Liver (tissue), 9 donors: Measurements from ENCODE around the gene HLA-C. TPM values are rescaled to one million over a fixed set of nuclear protein-coding genes. Genes with fewer than 3 reads are reported as not detected.
"Not testable (repeated sequence)": the region's sequence is repeated elsewhere in the genome, so short reads cannot be mapped to it uniquely, and the experiment has no call there.

ENCODE experiments used
- DNase-seq: peaks from one replicate; pipeline ENCODE4 v3.0.0-alpha.2; 2017; ENCODE audit warnings: low spot score
- H3K27ac ChIP-seq, 2 donors: one replicate each; pipeline ENCODE4 v1.7.0; 2013; ENCODE audit warnings: inconsistent platforms in 2 of 2, low read length in 2 of 2, control low read depth in 1 of 2, low read depth in 1 of 2, mild to moderate bottlenecking in 1 of 2
- H3K27me3 ChIP-seq, 4 donors: one replicate each; pipeline versions ENCODE4 v1.6.1 to v1.7.0; 2013; ENCODE audit warnings: low read length in 3 of 4, inconsistent platforms in 1 of 4, mild to moderate bottlenecking in 1 of 4, moderate library complexity in 1 of 4; ENCODE audit not compliant: control insufficient read depth in 4 of 4, insufficient read depth in 4 of 4
- H3K36me3 ChIP-seq, 4 donors: one replicate each; pipeline versions ENCODE4 v1.6.1 to v1.7.0; 2013; ENCODE audit warnings: low read length in 3 of 4, mild to moderate bottlenecking in 3 of 4, low read depth in 1 of 4, moderate library complexity in 1 of 4; ENCODE audit not compliant: control insufficient read depth in 4 of 4, insufficient read depth in 3 of 4
- H3K4me1 ChIP-seq, 4 donors: one replicate each; pipeline versions ENCODE4 v1.6.1 to v1.7.0; 2013; ENCODE audit warnings: low read length in 3 of 4, mild to moderate bottlenecking in 3 of 4, moderate library complexity in 1 of 4; ENCODE audit not compliant: control insufficient read depth in 4 of 4, insufficient read depth in 4 of 4
- H3K4me3 ChIP-seq, 3 donors: one replicate each; pipeline versions ENCODE4 v1.6.1 to v1.7.0; 2013; ENCODE audit warnings: low read length in 3 of 3, control low read depth in 1 of 3, low read depth in 1 of 3, mild to moderate bottlenecking in 1 of 3
- H3K9ac ChIP-seq, 2 donors: one replicate each; pipeline ENCODE4 v1.7.0; 2013; ENCODE audit warnings: low read length in 2 of 2, mild to moderate bottlenecking in 2 of 2, moderate library complexity in 2 of 2, control low read depth in 1 of 2, low read depth in 1 of 2
- H3K9me3 ChIP-seq, 4 donors: one replicate each; pipeline versions ENCODE4 v1.6.1 to v1.7.0; 2013; ENCODE audit warnings: low read length in 3 of 4; ENCODE audit not compliant: control insufficient read depth in 4 of 4
- EGR1 ChIP-seq, 2 donors: IDR thresholded peaks; 2 replicates each; pipeline ENCODE4 v1.6.1; 2016 to 2018; ENCODE audit warnings: antibody characterized with exemption in 2 of 2, low read depth in 2 of 2
- FOXA1 ChIP-seq: IDR thresholded peaks from 2 replicates; pipeline ENCODE4 v1.6.1; 2016; ENCODE audit warnings: antibody characterized with exemption
- FOXA2 ChIP-seq: IDR thresholded peaks from 2 replicates; pipeline ENCODE4 v1.6.1; 2016; ENCODE audit warnings: antibody characterized with exemption
- GABPA ChIP-seq, 2 donors: IDR thresholded peaks in 1 of 2; conservative IDR thresholded peaks in 1 of 2; 2 replicates each; pipeline ENCODE4 v1.6.1; 2016; ENCODE audit warnings: antibody characterized with exemption in 2 of 2, mild to moderate bottlenecking in 1 of 2, moderate library complexity in 1 of 2
- HNF4A ChIP-seq, 2 donors: conservative IDR thresholded peaks; 2 replicates each; pipeline ENCODE4 v1.6.1; 2016; ENCODE audit warnings: antibody characterized with exemption in 2 of 2, mild to moderate bottlenecking in 2 of 2
- HNF4G ChIP-seq: IDR thresholded peaks from 2 replicates; pipeline ENCODE4 v1.6.1; 2016; ENCODE audit warnings: antibody characterized with exemption
- JUND ChIP-seq, 2 donors: IDR thresholded peaks; 2 replicates each; pipeline ENCODE4 v1.6.1; 2016; ENCODE audit warnings: antibody characterized with exemption in 2 of 2
- NR2F2 ChIP-seq: IDR thresholded peaks from 2 replicates; pipeline ENCODE4 v1.6.1; 2016; ENCODE audit warnings: antibody characterized with exemption
- RAD21 ChIP-seq, 2 donors: IDR thresholded peaks; 2 replicates each; pipeline ENCODE4 v1.6.1; 2016; ENCODE audit warnings: antibody characterized with exemption in 2 of 2, mild to moderate bottlenecking in 2 of 2
- RXRA ChIP-seq, 2 donors: IDR thresholded peaks; 2 replicates each; pipeline ENCODE4 v1.6.1; 2017 to 2018; ENCODE audit warnings: antibody characterized with exemption in 2 of 2, mild to moderate bottlenecking in 1 of 2
- SP1 ChIP-seq: IDR thresholded peaks from 2 replicates; pipeline ENCODE4 v1.6.1; 2018; ENCODE audit warnings: antibody characterized with exemption, mild to moderate bottlenecking
- TAF1 ChIP-seq: conservative IDR thresholded peaks from 2 replicates; pipeline ENCODE4 v1.6.1; 2016; ENCODE audit warnings: antibody characterized with exemption, mild to moderate bottlenecking
- YY1 ChIP-seq: IDR thresholded peaks from 2 replicates; pipeline ENCODE4 v1.6.1; 2016; ENCODE audit warnings: antibody characterized with exemption, mild to moderate bottlenecking
- WGBS: extraction: QIAGEN DNeasy Blood & Tissue Kit; methylation state at CpG from one replicate; pipeline ENCODE4 v1.1.7; 2013; 5-methylcytosine and 5-hydroxymethylcytosine counted together
- polyA plus RNA-seq, 2 donors: library from polyadenylated mRNA; stranded (reverse) in 1 of 2; unstranded in 1 of 2; fragments of 200-250 nt in 1 of 2; fragments of >200 nt in 1 of 2; fragmentation: Nextera tagmentation in 1 of 2; extraction: Ambion mirVana in 1 of 2; gene quantifications; one replicate each; pipeline versions ENCODE4 v1.2.1 to v1.2.3, GENCODE V29; 2013 to 2015
- total RNA-seq, 2 donors: library from RNA; depleted of rRNA; stranded (reverse); fragments of >200 nt; gene quantifications; one replicate each; pipeline ENCODE4 v1.2.3, GENCODE V29; 2014
- TF ChIP-seq, protein P1 (sequence below): IDR thresholded peaks from 2 replicates; pipeline ENCODE4 v1.6.1; 2016; ENCODE audit warnings: antibody characterized with exemption, mild to moderate bottlenecking
- TF ChIP-seq, protein P2 (sequence below): IDR thresholded peaks from 2 replicates; pipeline ENCODE4 v1.6.1; 2016; ENCODE audit warnings: antibody characterized with exemption
- TF ChIP-seq, protein P3 (sequence below): IDR thresholded peaks from 2 replicates; pipeline ENCODE4 v1.6.1; 2016; ENCODE audit warnings: antibody characterized with exemption
- TF ChIP-seq, protein P4 (sequence below): IDR thresholded peaks from 2 replicates; pipeline ENCODE4 v1.6.1; 2016; ENCODE audit warnings: antibody characterized with exemption
- TF ChIP-seq, protein P5 (sequence below): fragments of 150-350 bp; IDR thresholded peaks from 2 replicates; pipeline ENCODE4 v1.5.1; 2017; ENCODE audit warnings: improper control_type of control experiment, low read depth, low read length; ENCODE audit not compliant: missing input control
- donor health status: healthy.
- donor health status: healthy.
- donor health status: healthy.
- donor health status: healthy.
- donor health status: healthy.

The HLA-C gene
- total and polyA plus RNA-seq, 4 donors, result 232 to 317 (median 270) TPM

DNA sequence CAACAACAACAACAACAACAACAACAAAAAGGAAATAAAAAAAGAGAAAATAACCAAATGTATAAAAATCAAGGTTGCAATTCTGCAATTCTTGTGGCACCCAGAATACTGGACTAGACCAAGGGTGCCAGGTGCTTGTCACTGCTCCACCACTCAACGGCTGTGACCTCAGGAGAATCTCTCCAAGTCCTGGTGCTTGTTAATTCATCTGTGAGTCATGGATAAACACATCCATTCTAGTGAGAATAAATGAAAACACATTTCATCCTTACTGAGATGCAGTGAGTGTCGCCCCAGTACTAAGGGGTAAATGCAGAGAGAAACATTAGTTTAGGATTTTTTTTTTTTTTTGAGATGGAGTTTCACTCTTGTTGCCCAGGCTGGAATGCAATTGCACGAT lies 32.0 kb downstream of the HLA-C start:
- no peak overlapping the region for H3K9ac ChIP-seq
- H3K27me3 ChIP-seq, result no peaks in the 10 kb centered on the region
- no peaks in the 10 kb centered on the region for H3K36me3 ChIP-seq
- no peak overlapping the region for H3K27ac ChIP-seq
- 39% methylated on average over 3 of the region's 3 CpGs for WGBS
- H3K4me1 ChIP-seq, result no peaks in the 10 kb centered on the region
- TF ChIP-seq, protein P1, sequence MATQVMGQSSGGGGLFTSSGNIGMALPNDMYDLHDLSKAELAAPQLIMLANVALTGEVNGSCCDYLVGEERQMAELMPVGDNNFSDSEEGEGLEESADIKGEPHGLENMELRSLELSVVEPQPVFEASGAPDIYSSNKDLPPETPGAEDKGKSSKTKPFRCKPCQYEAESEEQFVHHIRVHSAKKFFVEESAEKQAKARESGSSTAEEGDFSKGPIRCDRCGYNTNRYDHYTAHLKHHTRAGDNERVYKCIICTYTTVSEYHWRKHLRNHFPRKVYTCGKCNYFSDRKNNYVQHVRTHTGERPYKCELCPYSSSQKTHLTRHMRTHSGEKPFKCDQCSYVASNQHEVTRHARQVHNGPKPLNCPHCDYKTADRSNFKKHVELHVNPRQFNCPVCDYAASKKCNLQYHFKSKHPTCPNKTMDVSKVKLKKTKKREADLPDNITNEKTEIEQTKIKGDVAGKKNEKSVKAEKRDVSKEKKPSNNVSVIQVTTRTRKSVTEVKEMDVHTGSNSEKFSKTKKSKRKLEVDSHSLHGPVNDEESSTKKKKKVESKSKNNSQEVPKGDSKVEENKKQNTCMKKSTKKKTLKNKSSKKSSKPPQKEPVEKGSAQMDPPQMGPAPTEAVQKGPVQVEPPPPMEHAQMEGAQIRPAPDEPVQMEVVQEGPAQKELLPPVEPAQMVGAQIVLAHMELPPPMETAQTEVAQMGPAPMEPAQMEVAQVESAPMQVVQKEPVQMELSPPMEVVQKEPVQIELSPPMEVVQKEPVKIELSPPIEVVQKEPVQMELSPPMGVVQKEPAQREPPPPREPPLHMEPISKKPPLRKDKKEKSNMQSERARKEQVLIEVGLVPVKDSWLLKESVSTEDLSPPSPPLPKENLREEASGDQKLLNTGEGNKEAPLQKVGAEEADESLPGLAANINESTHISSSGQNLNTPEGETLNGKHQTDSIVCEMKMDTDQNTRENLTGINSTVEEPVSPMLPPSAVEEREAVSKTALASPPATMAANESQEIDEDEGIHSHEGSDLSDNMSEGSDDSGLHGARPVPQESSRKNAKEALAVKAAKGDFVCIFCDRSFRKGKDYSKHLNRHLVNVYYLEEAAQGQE, result no peak
- TF ChIP-seq JUND (IDR thresholded peaks at IDR 0.05) (no peak), YY1 (no peak), HNF4G (no peak), GABPA (IDR thresholded peaks at IDR 0.05 in 1 of 2, conservative IDR thresholded peaks at IDR 0.05 in 1 of 2) (no peak), FOXA1 (no peak), TAF1 (no peak), RXRA (IDR thresholded peaks at IDR 0.05) (no peak), HNF4A (conservative IDR thresholded peaks at IDR 0.05) (no peak), EGR1 (IDR thresholded peaks at IDR 0.05; ENCODE audit: low read depth in 2 of 2) (no peak), RAD21 (IDR thresholded peaks at IDR 0.05) (no peak), SP1 (no peak), FOXA2 (no peak), NR2F2 (no peak)
- TF ChIP-seq, protein P2, sequence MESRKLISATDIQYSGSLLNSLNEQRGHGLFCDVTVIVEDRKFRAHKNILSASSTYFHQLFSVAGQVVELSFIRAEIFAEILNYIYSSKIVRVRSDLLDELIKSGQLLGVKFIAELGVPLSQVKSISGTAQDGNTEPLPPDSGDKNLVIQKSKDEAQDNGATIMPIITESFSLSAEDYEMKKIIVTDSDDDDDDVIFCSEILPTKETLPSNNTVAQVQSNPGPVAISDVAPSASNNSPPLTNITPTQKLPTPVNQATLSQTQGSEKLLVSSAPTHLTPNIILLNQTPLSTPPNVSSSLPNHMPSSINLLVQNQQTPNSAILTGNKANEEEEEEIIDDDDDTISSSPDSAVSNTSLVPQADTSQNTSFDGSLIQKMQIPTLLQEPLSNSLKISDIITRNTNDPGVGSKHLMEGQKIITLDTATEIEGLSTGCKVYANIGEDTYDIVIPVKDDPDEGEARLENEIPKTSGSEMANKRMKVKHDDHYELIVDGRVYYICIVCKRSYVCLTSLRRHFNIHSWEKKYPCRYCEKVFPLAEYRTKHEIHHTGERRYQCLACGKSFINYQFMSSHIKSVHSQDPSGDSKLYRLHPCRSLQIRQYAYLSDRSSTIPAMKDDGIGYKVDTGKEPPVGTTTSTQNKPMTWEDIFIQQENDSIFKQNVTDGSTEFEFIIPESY, result no peak
- TF ChIP-seq, protein P3, sequence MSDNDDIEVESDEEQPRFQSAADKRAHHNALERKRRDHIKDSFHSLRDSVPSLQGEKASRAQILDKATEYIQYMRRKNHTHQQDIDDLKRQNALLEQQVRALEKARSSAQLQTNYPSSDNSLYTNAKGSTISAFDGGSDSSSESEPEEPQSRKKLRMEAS, result no peak
- TF ChIP-seq, protein P4, sequence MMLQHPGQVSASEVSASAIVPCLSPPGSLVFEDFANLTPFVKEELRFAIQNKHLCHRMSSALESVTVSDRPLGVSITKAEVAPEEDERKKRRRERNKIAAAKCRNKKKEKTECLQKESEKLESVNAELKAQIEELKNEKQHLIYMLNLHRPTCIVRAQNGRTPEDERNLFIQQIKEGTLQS, result no peak
- TF ChIP-seq, protein P5, sequence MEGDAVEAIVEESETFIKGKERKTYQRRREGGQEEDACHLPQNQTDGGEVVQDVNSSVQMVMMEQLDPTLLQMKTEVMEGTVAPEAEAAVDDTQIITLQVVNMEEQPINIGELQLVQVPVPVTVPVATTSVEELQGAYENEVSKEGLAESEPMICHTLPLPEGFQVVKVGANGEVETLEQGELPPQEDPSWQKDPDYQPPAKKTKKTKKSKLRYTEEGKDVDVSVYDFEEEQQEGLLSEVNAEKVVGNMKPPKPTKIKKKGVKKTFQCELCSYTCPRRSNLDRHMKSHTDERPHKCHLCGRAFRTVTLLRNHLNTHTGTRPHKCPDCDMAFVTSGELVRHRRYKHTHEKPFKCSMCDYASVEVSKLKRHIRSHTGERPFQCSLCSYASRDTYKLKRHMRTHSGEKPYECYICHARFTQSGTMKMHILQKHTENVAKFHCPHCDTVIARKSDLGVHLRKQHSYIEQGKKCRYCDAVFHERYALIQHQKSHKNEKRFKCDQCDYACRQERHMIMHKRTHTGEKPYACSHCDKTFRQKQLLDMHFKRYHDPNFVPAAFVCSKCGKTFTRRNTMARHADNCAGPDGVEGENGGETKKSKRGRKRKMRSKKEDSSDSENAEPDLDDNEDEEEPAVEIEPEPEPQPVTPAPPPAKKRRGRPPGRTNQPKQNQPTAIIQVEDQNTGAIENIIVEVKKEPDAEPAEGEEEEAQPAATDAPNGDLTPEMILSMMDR, result no peak
- H3K9me3 ChIP-seq, result no peaks in the 10 kb centered on the region
- no peak overlapping the region for H3K4me3 ChIP-seq
- DNase-seq, result no peak

DNA sequence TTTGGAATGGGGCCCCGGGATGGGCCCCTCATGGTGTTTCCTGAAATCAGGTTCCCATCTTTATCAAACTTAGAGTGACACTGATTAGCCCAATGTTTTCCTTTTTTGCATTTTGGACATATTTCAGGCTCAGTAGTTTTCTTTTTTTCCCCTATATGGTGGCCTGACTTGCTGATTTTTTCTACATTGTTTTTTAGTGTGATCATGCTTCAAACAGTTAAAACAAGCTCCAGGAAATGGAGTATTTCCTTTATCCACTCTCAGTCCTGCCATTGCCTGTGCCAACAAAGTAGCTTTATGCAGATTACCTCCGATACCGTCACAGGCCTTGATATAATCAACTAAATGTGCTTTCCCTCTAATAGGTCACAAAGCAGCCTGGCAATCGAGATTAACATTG lies 37.8 kb downstream of the HLA-C start:
- not testable (repeated sequence) for H3K9me3 ChIP-seq, DNase-seq, H3K27me3 ChIP-seq, H3K4me3 ChIP-seq, H3K9ac ChIP-seq, H3K36me3 ChIP-seq, H3K27ac ChIP-seq, H3K4me1 ChIP-seq
- 58% methylated on average over 4 of the region's 4 CpGs for WGBS
